CD4-positive, alpha-beta memory T cell (primary cell): ENCODE measurements around the gene DONSON. TPM values are rescaled to one million over a fixed set of nuclear protein-coding genes. Genes with fewer than 3 reads are reported as not detected.

ENCODE experiments used
- CTCF ChIA-PET: fragments of 350-600 bp; sonication (Branson Sonifier 250); formaldehyde crosslinking; loops from one replicate; lab custom pipeline; 2021; ENCODE audit warnings: inconsistent platforms; ENCODE audit not compliant: partially characterized antibody; lab: Charles Lee
- POLR2A ChIA-PET: fragments of 350-600 bp; sonication (Branson Sonifier 250); formaldehyde crosslinking; loops from one replicate; lab custom pipeline; 2021; ENCODE audit not compliant: partially characterized antibody; lab: Charles Lee
- DNase-seq, 5 donors: peaks; one replicate each; pipeline versions ENCODE4 v3.0.0 to v3.0.0-alpha.2; 2020 to 2022; ENCODE audit warnings: mixed read lengths in 1 of 5
- H3K27ac ChIP-seq: one replicate; pipeline ENCODE4 v1.7.0; 2013; ENCODE audit warnings: low read depth, low read length
- H3K27me3 ChIP-seq: 2 replicates; pipeline ENCODE4 v1.7.0; 2013; ENCODE audit warnings: mild to moderate bottlenecking, low read length, moderate library complexity; ENCODE audit not compliant: insufficient read depth
- H3K36me3 ChIP-seq: 2 replicates; pipeline ENCODE4 v1.7.0; 2013; ENCODE audit warnings: mild to moderate bottlenecking, low read length, moderate library complexity; ENCODE audit not compliant: insufficient read depth
- H3K4me1 ChIP-seq: 2 replicates; pipeline ENCODE4 v1.7.0; 2013; ENCODE audit warnings: mild to moderate bottlenecking, low read length, moderate library complexity; ENCODE audit not compliant: insufficient read depth
- H3K4me3 ChIP-seq, 2 donors: one replicate each; pipeline ENCODE4 v1.7.0; 2013; ENCODE audit warnings: low read length in 2 of 2, mild to moderate bottlenecking in 1 of 2
- H3K9me3 ChIP-seq, 2 donors: one replicate each; pipeline ENCODE4 v1.7.0; 2013; ENCODE audit warnings: low read length in 2 of 2, control low read depth in 1 of 2; ENCODE audit not compliant: control insufficient read depth in 1 of 2
- H3K27ac Mint-ChIP-seq, 7 donors: one replicate each; pipeline ENCODE4 v1.8.0; 2020 to 2021; ENCODE audit warnings: mixed read lengths in 7 of 7, mild to moderate bottlenecking in 6 of 7, inconsistent platforms in 3 of 7, moderate library complexity in 3 of 7
- H3K27me3 Mint-ChIP-seq, 2 donors: one replicate each; pipeline ENCODE4 v1.8.0; 2020 to 2021; ENCODE audit warnings: mixed read lengths in 2 of 2
- H3K36me3 Mint-ChIP-seq, 2 donors: one replicate each; pipeline ENCODE4 v1.8.0; 2020 to 2021; ENCODE audit warnings: mixed read lengths in 2 of 2, inconsistent platforms in 1 of 2, mild to moderate bottlenecking in 1 of 2
- H3K4me1 Mint-ChIP-seq, 4 donors: one replicate each; pipeline ENCODE4 v1.8.0; 2020 to 2021; ENCODE audit warnings: mixed read lengths in 4 of 4, mild to moderate bottlenecking in 1 of 4
- H3K4me3 Mint-ChIP-seq, 8 donors: one replicate each; pipeline ENCODE4 v1.8.0; 2020 to 2021; ENCODE audit warnings: mixed read lengths in 8 of 8, mild to moderate bottlenecking in 7 of 8, moderate library complexity in 6 of 8, inconsistent platforms in 3 of 8
- H3K9me3 Mint-ChIP-seq, 8 donors: one replicate each; pipeline ENCODE4 v1.8.0; 2020 to 2021; ENCODE audit warnings: mixed read lengths in 8 of 8, mild to moderate bottlenecking in 5 of 8, inconsistent platforms in 3 of 8, moderate library complexity in 1 of 8
- intact Hi-C: fragments of 100-400 bp; cut with micrococcal nuclease; formaldehyde crosslinking; loops from one replicate; pipeline ENCODE4 v1.15.1; 2023
- polyA plus RNA-seq, 2 donors: library from polyadenylated mRNA; unstranded; fragments of 300-500 nt; fragmentation: Illumina TruSeq; gene quantifications; one replicate each; pipeline ENCODE4 v1.2.3, GENCODE V29; 2021
- total RNA-seq, 2 experiments: library from RNA; stranded (reverse); gene quantifications; one replicate each; pipeline ENCODE4 v1.2.3, GENCODE V29; 2021

DONSON gene
- total and polyA plus RNA-seq, 4 experiments from 2014 or later: 2.2 to 13.7 (median 7.5) TPM

- ChIA-PET POLR2A (interaction anchor here (0.7 to 4.7 kb wide), 30 partner anchors 8 to 945 kb away, joined by 3 to 93 read pairs (median 4); partner anchors contain the start of genes CFAP298, CRYZL1, DNAJC28 and DONSON), CTCF (interaction anchor here (0.7 to 1.8 kb wide), 3 partner anchors 14 to 182 kb away, joined by 3 to 5 read pairs (median 3); no protein-coding TSS in a partner anchor)
- H3K9me3 Mint-ChIP-seq: peaks cover 0 to 4% (median 0%) of the 10 kb centered on the region in 8 donors
- peak overlapping the region; percentile 99 for H3K27ac ChIP-seq
- H3K36me3 Mint-ChIP-seq: peaks cover 9 to 48% of the 10 kb centered on the region in 2 donors
- H3K4me3 Mint-ChIP-seq: peak overlapping the region; percentile 96 to 100 (median 98)
- H3K4me1 Mint-ChIP-seq: peaks cover 26 to 57% (median 39%) of the 10 kb centered on the region in 4 donors
- H3K27me3 ChIP-seq: no peaks in the 10 kb centered on the region
- DNase-seq: no peak
- H3K27ac Mint-ChIP-seq: peak overlapping the region; percentile 98 to 100 (median 100)
- intact Hi-C loops: loop anchor here (1.0 to 10.0 kb wide), 7 partner anchors 15 to 1504 kb away; partner anchors contain the start of genes ATP5PO, DONSON, IFNAR1 and RUNX1
- peaks cover 14% of the 10 kb centered on the region for H3K36me3 ChIP-seq
- peak overlapping the region; percentile 77 to 87 for H3K4me3 ChIP-seq
- H3K4me1 ChIP-seq: peaks cover 55% of the 10 kb centered on the region
- H3K27me3 Mint-ChIP-seq: no peaks in the 10 kb centered on the region
- H3K9me3 ChIP-seq: no peaks in the 10 kb centered on the region
These were observed 44.9 kb downstream of the DONSON start for GRCh38 chr21:33543505-33544129.

GRCh38 chr21:33542640-33543504 is 45.6 kb downstream of the DONSON start, which contains the start of gene SON:
Gene SON, plus strand, starts transcription at chr21:33543038. Its CDS starts 55 bp downstream, at chr21:33543093.
- Mint-ChIP-seq H3K9me3 (peaks cover 0 to 4% (median 0%) of the 10 kb centered on the region in 8 donors), H3K27ac (peak within 1 kb of the TSS; percentile 98 to 100 (median 100)), H3K36me3 (peaks cover 7 to 44% of the 10 kb centered on the region in 2 donors), H3K4me1 (peaks cover 24 to 57% (median 36%) of the 10 kb centered on the region in 4 donors), H3K27me3 (no peaks in the 10 kb centered on the region), H3K4me3 (peak within 1 kb of the TSS; percentile 96 to 100 (median 98))
- H3K4me3 ChIP-seq: peak within 1 kb of the TSS; percentile 87 to 96
- peaks cover 11% of the 10 kb centered on the region for H3K36me3 ChIP-seq
- peaks cover 52% of the 10 kb centered on the region for H3K4me1 ChIP-seq
- H3K27ac ChIP-seq: peak within 1 kb of the TSS; percentile 99
- DNase-seq: peak; percentile 96 to 99 (median 98)
- no peaks in the 10 kb centered on the region for H3K9me3 ChIP-seq
- H3K27me3 ChIP-seq: no peaks in the 10 kb centered on the region
- CTCF ChIA-PET: interaction anchor here (0.7 to 1.2 kb wide), 3 partner anchors 46 to 63 kb away, joined by 3 read pairs; partner anchors contain the start of genes DONSON and TMEM50B
- POLR2A ChIA-PET: interaction anchor here (0.6 to 4.7 kb wide), 36 partner anchors 9 to 1391 kb away, joined by 3 to 93 read pairs (median 4); partner anchors contain the start of genes CFAP298, CRYZL1, DNAJC28 and DONSON
- intact Hi-C loops: loop anchor here (1.0 to 10.0 kb wide), 10 partner anchors 45 to 1504 kb away; partner anchors contain the start of genes ATP5PO, CFAP298, DNAJC28 and DONSON

GRCh38 chr21:33541756-33542639 is 46.5 kb downstream of the DONSON start, which contains the start of gene GART:
Gene GART, minus strand, starts transcription at chr21:33542117. Its CDS starts 2,802 bp downstream, at chr21:33539315.
- Mint-ChIP-seq H3K36me3 (peaks cover 16 to 47% of the 10 kb centered on the region in 2 donors), H3K27me3 (no peaks in the 10 kb centered on the region)

GRCh38 chr21:33541105-33541711 is 47.3 kb downstream of the DONSON start:
- peak overlapping the region; percentile 87 to 96 for H3K4me3 ChIP-seq
- H3K4me1 Mint-ChIP-seq: peaks cover 28 to 63% (median 42%) of the 10 kb centered on the region in 4 donors

More at GRCh38 chr21:33541756-33542639, 46.5 kb downstream of the DONSON start, which contains the start of gene GART:
- Mint-ChIP-seq H3K27ac (peak within 1 kb of the TSS; percentile 98 to 100 (median 100)), H3K4me1 (peaks cover 27 to 65% (median 43%) of the 10 kb centered on the region in 4 donors), H3K9me3 (peaks cover 0 to 4% (median 0%) of the 10 kb centered on the region in 8 donors), H3K4me3 (peak within 1 kb of the TSS; percentile 96 to 100 (median 98))
- POLR2A ChIA-PET: interaction anchor here (0.6 to 4.7 kb wide), 18 partner anchors 9 to 1392 kb away, joined by 3 to 93 read pairs (median 7); partner anchors contain the start of genes CFAP298, DNAJC28, DONSON and IFNAR1
- H3K36me3 ChIP-seq: peaks cover 11% of the 10 kb centered on the region
- intact Hi-C loops: loop anchor here (1.0 to 10.0 kb wide), 8 partner anchors 51 to 1505 kb away; partner anchors contain the start of genes CFAP298, DNAJC28, IFNAR1 and ITSN1
- DNase-seq: peak; percentile 79 to 87 (median 82)
- CTCF ChIA-PET: interaction anchor here (1.0 to 2.1 kb wide), 3 partner anchors 47 to 64 kb away, joined by 3 to 6 read pairs (median 3); partner anchors contain the start of genes DONSON and TMEM50B
- H3K9me3 ChIP-seq: no peaks in the 10 kb centered on the region
- no peaks in the 10 kb centered on the region for H3K27me3 ChIP-seq
- H3K4me1 ChIP-seq: peaks cover 44% of the 10 kb centered on the region
- peak within 1 kb of the TSS; percentile 87 to 96 for H3K4me3 ChIP-seq
- H3K27ac ChIP-seq: peak within 1 kb of the TSS; percentile 99

GRCh38 chr21:33540711-33541104 is 47.8 kb downstream of the DONSON start:
- POLR2A ChIA-PET: interaction anchor here (2.3 to 4.7 kb wide), 3 partner anchors 30 to 61 kb away, joined by 8 to 93 read pairs (median 38); partner anchors contain the start of genes DONSON and TMEM50B
- Histone ChIP-seq H3K4me3 (no peak overlapping the region), H3K36me3 (peaks cover 23% of the 10 kb centered on the region), H3K27ac (no peak overlapping the region), H3K4me1 (peaks cover 38% of the 10 kb centered on the region), H3K9me3 (no peaks in the 10 kb centered on the region), H3K27me3 (no peaks in the 10 kb centered on the region)
- Mint-ChIP-seq H3K27ac (peak overlapping the region; percentile 54 to 100 (median 91)), H3K27me3 (no peaks in the 10 kb centered on the region), H3K4me1 (peaks cover 25 to 58% (median 37%) of the 10 kb centered on the region in 4 donors), H3K4me3 (peak overlapping the region; percentile 69 to 99 (median 90)), H3K36me3 (peaks cover 16 to 54% of the 10 kb centered on the region in 2 donors), H3K9me3 (peaks cover 0 to 4% (median 0%) of the 10 kb centered on the region in 8 donors)
- DNase-seq: no peak
- intact Hi-C loops: loop anchor here (5.0 to 10.0 kb wide), 2 partner anchors 156 to 1507 kb away; partner anchors contain the start of gene RUNX1
- CTCF ChIA-PET: interaction anchor here (2.1 kb wide), 1 partner anchor 65 kb away, joined by 6 read pairs; no protein-coding TSS in a partner anchor

More at GRCh38 chr21:33541105-33541711, 47.3 kb downstream of the DONSON start:
- Histone ChIP-seq H3K4me1 (peaks cover 43% of the 10 kb centered on the region), H3K36me3 (peaks cover 19% of the 10 kb centered on the region), H3K9me3 (no peaks in the 10 kb centered on the region), H3K27me3 (no peaks in the 10 kb centered on the region), H3K27ac (peak overlapping the region; percentile 99)
- Mint-ChIP-seq H3K9me3 (peaks cover 0 to 4% (median 0%) of the 10 kb centered on the region in 8 donors), H3K27me3 (no peaks in the 10 kb centered on the region), H3K27ac (peak overlapping the region; percentile 98 to 100 (median 100)), H3K4me3 (peak overlapping the region; percentile 96 to 100 (median 98)), H3K36me3 (peaks cover 20 to 55% of the 10 kb centered on the region in 2 donors)
- peak in 1 of 5 donors; percentile 20 for DNase-seq
- intact Hi-C loops: loop anchor here (5.0 to 10.0 kb wide), 2 partner anchors 156 to 1506 kb away; partner anchors contain the start of gene RUNX1
- ChIA-PET CTCF (interaction anchor here (2.1 kb wide), 1 partner anchor 65 kb away, joined by 6 read pairs; no protein-coding TSS in a partner anchor), POLR2A (interaction anchor here (1.1 to 4.7 kb wide), 11 partner anchors 10 to 928 kb away, joined by 4 to 93 read pairs (median 8); partner anchors contain the start of genes CFAP298, DNAJC28, DONSON and IFNAR1)
